ENCODE results near the gene DLX4.

DNA sequence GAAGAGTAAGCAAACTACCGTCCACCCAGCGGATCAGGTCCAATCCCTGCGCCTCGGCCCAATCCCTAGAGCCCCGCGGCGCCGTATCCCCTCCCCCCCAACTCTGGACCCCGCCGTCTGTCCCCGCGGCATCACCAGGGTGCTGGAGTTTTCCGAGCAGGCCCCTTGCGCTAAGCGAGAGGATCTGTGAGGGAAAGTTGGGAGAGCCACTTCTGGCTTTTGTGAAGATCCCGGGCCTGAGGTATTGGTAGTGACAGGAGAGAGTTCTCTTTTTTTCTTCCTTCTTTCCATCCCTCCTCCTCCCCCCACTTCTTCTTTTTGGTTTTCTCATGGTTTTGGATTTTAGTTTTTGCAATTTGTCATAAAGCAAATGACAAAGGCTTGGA, 3.5 kb upstream of the DLX4 start:
- TF ChIP-seq, protein P1, sequence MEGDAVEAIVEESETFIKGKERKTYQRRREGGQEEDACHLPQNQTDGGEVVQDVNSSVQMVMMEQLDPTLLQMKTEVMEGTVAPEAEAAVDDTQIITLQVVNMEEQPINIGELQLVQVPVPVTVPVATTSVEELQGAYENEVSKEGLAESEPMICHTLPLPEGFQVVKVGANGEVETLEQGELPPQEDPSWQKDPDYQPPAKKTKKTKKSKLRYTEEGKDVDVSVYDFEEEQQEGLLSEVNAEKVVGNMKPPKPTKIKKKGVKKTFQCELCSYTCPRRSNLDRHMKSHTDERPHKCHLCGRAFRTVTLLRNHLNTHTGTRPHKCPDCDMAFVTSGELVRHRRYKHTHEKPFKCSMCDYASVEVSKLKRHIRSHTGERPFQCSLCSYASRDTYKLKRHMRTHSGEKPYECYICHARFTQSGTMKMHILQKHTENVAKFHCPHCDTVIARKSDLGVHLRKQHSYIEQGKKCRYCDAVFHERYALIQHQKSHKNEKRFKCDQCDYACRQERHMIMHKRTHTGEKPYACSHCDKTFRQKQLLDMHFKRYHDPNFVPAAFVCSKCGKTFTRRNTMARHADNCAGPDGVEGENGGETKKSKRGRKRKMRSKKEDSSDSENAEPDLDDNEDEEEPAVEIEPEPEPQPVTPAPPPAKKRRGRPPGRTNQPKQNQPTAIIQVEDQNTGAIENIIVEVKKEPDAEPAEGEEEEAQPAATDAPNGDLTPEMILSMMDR (IDR thresholded peaks at IDR 0.05) = no peak
- no peak for TF ChIP-seq POLR2AphosphoS5 (IDR thresholded peaks at IDR 0.05)
